ENCODE results near the gene SOD2. TPM values are rescaled to one million over a fixed set of nuclear protein-coding genes. Genes with fewer than 3 reads are reported as not detected.
"Not testable (repeated sequence)": the region's sequence is repeated elsewhere in the genome, so short reads cannot be mapped to it uniquely, and the experiment has no call there.

SOD2 gene
- total RNA-seq, 2 experiments from 2014 or later = 90.6 to 105 TPM

GRCh38 chr6:159665868-159666635 lies 27.0 kb downstream of the SOD2 start:
- no peak for ATAC-seq
- Mint-ChIP-seq H3K27me3 (no peaks in the 10 kb centered on the region), H3K27ac (no peak overlapping the region), H3K4me1 (peaks cover 2% of the 10 kb centered on the region), H3K4me3 (no peak overlapping the region), H3K36me3 (ENCODE audit: low read depth) (peaks cover 38% of the 10 kb centered on the region), H3K9me3 (ENCODE audit: low read depth) (peaks cover 3% of the 10 kb centered on the region)
- DNase-seq = no peak
- CTCF ChIA-PET = interaction anchor here (0.5 to 0.8 kb wide), 3 partner anchors 10 to 212 kb away, joined by 3 read pairs; no protein-coding TSS in a partner anchor
- intact Hi-C loops (cut with DNase I, micrococcal nuclease) = no loop called here
- POLR2A ChIA-PET = no interaction called here

DNA sequence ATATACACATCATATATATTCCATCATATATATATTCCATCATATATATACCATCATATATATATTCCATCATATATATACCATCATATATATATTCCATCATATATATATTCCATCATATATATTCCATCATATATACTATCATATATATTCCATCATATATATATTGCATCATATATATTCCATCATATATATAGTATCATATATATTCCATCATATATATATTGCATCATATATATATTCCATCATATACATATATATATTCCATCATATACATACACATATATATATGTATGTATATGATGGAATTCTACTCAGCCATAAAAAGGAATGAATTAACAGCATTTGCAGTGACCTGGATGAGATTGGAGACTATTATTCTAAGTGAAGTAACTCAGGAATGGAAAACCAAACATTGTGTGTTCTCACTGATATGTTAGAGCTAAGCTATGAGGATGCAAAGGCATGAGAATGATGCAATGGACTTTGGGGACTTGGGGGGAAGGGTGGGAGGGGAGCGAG lies 29.6 kb downstream of the SOD2 start:
- H3K4me3 Mint-ChIP-seq; H3K4me1 Mint-ChIP-seq; intact Hi-C loops (cut with DNase I, micrococcal nuclease); POLR2A ChIA-PET; DNase-seq; CTCF ChIA-PET; H3K9me3 Mint-ChIP-seq (ENCODE audit: low read depth); H3K27me3 Mint-ChIP-seq; ATAC-seq; H3K27ac Mint-ChIP-seq: not testable (repeated sequence)
- peaks cover 24% of the 10 kb centered on the region for H3K36me3 Mint-ChIP-seq (ENCODE audit: low read depth)

GRCh38 chr6:159661977-159662376 lies 31.1 kb downstream of the SOD2 start:
- POLR2A ChIA-PET; H3K4me1 Mint-ChIP-seq; intact Hi-C loops (cut with DNase I, micrococcal nuclease); H3K27me3 Mint-ChIP-seq; CTCF ChIA-PET; H3K4me3 Mint-ChIP-seq; H3K27ac Mint-ChIP-seq; DNase-seq; H3K9me3 Mint-ChIP-seq (ENCODE audit: low read depth); ATAC-seq: not testable (repeated sequence)
- H3K36me3 Mint-ChIP-seq (ENCODE audit: low read depth) = peaks cover 24% of the 10 kb centered on the region

GRCh38 chr6:159655409-159655988 lies 37.5 kb downstream of the SOD2 start:
- no peak for ATAC-seq
- CTCF ChIA-PET = interaction anchor here (0.5 to 4.8 kb wide), 17 partner anchors 10 to 520 kb away, joined by 3 to 44 read pairs (median 4); no protein-coding TSS in a partner anchor
- no peak overlapping the region for H3K27ac Mint-ChIP-seq
- H3K4me3 Mint-ChIP-seq = no peak overlapping the region
- POLR2A ChIA-PET = no interaction called here
- no peaks in the 10 kb centered on the region for H3K27me3 Mint-ChIP-seq
- H3K4me1 Mint-ChIP-seq = no peaks in the 10 kb centered on the region
- intact Hi-C loops (cut with DNase I, micrococcal nuclease) = loop anchor here in 1 of 2 experiments (2.0 kb wide), 1 partner anchor 403 kb away; no protein-coding TSS in a partner anchor
- H3K9me3 Mint-ChIP-seq (ENCODE audit: low read depth) = no peaks in the 10 kb centered on the region
- DNase-seq = no peak
- H3K36me3 Mint-ChIP-seq (ENCODE audit: low read depth) = peaks cover 4% of the 10 kb centered on the region

GRCh38 chr6:159654483-159655098 lies 38.5 kb downstream of the SOD2 start:
- POLR2A ChIA-PET = interaction anchor here (0.7 kb wide), 1 partner anchor 869 kb away, joined by 3 read pairs; no protein-coding TSS in a partner anchor
- intact Hi-C loops (cut with DNase I, micrococcal nuclease) = loop anchor here (1.0 to 2.0 kb wide), 3 partner anchors 402 to 485 kb away; partner anchors contain the start of gene FNDC1 (in 2 of the 2)
- H3K4me1 Mint-ChIP-seq = no peaks in the 10 kb centered on the region
- H3K27ac Mint-ChIP-seq = no peak overlapping the region
- H3K36me3 Mint-ChIP-seq (ENCODE audit: low read depth) = peaks cover 1% of the 10 kb centered on the region
- H3K27me3 Mint-ChIP-seq = no peaks in the 10 kb centered on the region
- no peak overlapping the region for H3K4me3 Mint-ChIP-seq
- ATAC-seq (no peak), DNase-seq (no peak)
- CTCF ChIA-PET = interaction anchor here (0.6 to 4.8 kb wide), 25 partner anchors 13 to 695 kb away, joined by 3 to 44 read pairs (median 4); no protein-coding TSS in a partner anchor
- H3K9me3 Mint-ChIP-seq (ENCODE audit: low read depth) = no peaks in the 10 kb centered on the region

DNA sequence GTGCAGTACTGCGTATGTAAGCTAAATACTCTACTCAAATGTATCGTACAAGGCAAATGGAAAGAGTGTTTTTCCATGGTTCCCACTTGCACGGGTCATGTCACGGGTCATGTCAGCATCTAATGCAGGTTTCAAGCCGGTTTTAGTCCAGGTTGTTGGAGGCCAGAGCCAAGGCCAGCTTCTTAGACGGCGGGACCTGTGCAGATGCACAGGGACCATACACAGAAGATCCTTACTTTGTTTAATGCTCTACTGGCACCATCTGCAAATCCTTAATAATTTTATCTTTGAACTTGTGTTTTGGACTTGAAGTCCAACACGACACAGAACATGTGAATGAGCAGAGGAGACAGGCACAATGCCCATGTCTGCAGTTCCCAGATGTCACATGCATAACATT lies 42.7 kb downstream of the SOD2 start:
- H3K9me3 Mint-ChIP-seq (ENCODE audit: low read depth) = no peaks in the 10 kb centered on the region
- intact Hi-C loops (cut with DNase I, micrococcal nuclease) = no loop called here
- no peak overlapping the region for H3K27ac Mint-ChIP-seq
- H3K4me3 Mint-ChIP-seq = no peak overlapping the region
- POLR2A ChIA-PET = no interaction called here
- peaks cover 2% of the 10 kb centered on the region for H3K36me3 Mint-ChIP-seq (ENCODE audit: low read depth)
- CTCF ChIA-PET = no interaction called here
- ATAC-seq = no peak
- no peaks in the 10 kb centered on the region for H3K27me3 Mint-ChIP-seq
- no peak for DNase-seq
- H3K4me1 Mint-ChIP-seq = no peaks in the 10 kb centered on the region

GRCh38 chr6:159649441-159649840 lies 43.6 kb downstream of the SOD2 start:
- Mint-ChIP-seq H3K4me1 (no peaks in the 10 kb centered on the region), H3K27me3 (no peaks in the 10 kb centered on the region), H3K36me3 (ENCODE audit: low read depth) (peaks cover 2% of the 10 kb centered on the region), H3K4me3 (no peak overlapping the region), H3K27ac (no peak overlapping the region), H3K9me3 (ENCODE audit: low read depth) (no peaks in the 10 kb centered on the region)
- ChIA-PET POLR2A (no interaction called here), CTCF (no interaction called here)
- DNase-seq (no peak), ATAC-seq (no peak)
- intact Hi-C loops (cut with DNase I, micrococcal nuclease) = no loop called here

- H3K36me3 Mint-ChIP-seq (ENCODE audit: low read depth) = peaks cover 3% of the 10 kb centered on the region
- no peak overlapping the region for H3K27ac Mint-ChIP-seq
- intact Hi-C loops (cut with DNase I, micrococcal nuclease) = no loop called here
- H3K4me3 Mint-ChIP-seq = no peak overlapping the region
- no peaks in the 10 kb centered on the region for H3K9me3 Mint-ChIP-seq (ENCODE audit: low read depth)
- DNase-seq (no peak), ATAC-seq (no peak)
- H3K27me3 Mint-ChIP-seq = no peaks in the 10 kb centered on the region
- POLR2A ChIA-PET = no interaction called here
- H3K4me1 Mint-ChIP-seq = no peaks in the 10 kb centered on the region
- CTCF ChIA-PET = interaction anchor here (0.8 to 1.0 kb wide), 2 partner anchors 58 to 394 kb away, joined by 3 to 4 read pairs; no protein-coding TSS in a partner anchor
Measured at GRCh38 chr6:159646733-159647132, 46.3 kb downstream of the SOD2 start.

DNA sequence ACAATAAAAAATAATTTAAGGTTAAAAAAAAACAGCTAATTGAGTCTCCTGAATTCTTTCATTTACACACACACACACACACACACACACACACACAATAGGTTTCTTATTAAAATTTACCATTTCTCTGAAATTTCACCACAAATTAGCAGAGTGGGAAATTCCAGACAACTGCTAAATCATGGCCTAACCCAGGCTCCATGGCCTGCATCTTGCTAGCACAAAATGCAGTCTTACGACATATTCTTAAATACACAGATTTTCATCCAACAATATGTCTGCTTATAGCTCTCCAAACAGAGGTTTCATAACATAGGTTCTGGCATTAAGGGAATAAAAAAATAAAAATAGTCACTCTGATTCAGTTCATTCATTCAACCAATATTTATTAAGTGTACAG lies 46.9 kb downstream of the SOD2 start:
- intact Hi-C loops (cut with DNase I, micrococcal nuclease) = no loop called here
- Mint-ChIP-seq H3K27me3 (no peaks in the 10 kb centered on the region), H3K4me3 (no peak overlapping the region), H3K4me1 (no peaks in the 10 kb centered on the region), H3K27ac (no peak overlapping the region), H3K36me3 (ENCODE audit: low read depth) (peaks cover 6% of the 10 kb centered on the region), H3K9me3 (ENCODE audit: low read depth) (peaks cover 3% of the 10 kb centered on the region)
- CTCF ChIA-PET = interaction anchor here (0.8 to 1.0 kb wide), 2 partner anchors 57 to 393 kb away, joined by 3 to 4 read pairs; no protein-coding TSS in a partner anchor
- ATAC-seq (no peak), DNase-seq (no peak)
- POLR2A ChIA-PET = no interaction called here

DNA sequence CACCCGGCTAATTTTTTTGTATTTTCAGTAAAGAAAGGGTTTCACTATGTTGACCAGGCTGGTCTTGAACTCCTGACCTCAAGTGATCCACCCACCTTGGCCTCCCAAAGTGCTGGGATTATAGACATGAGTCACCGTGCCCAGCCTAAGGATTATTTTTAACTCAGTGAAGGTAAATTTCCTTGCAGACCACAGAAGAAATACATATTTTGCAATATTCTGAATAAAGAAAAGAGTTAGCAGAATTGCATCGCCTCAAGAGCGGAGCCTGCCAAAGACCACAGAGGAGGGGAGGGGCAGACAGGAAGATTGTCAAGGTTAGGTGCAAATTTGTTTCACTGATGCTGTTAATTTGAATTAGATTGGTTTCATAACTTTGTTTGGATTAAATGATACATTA lies 47.4 kb downstream of the SOD2 start:
- DNase-seq = no peak
- Mint-ChIP-seq H3K27ac (no peak overlapping the region), H3K4me3 (no peak overlapping the region), H3K36me3 (ENCODE audit: low read depth) (peaks cover 8% of the 10 kb centered on the region), H3K4me1 (no peaks in the 10 kb centered on the region), H3K27me3 (no peaks in the 10 kb centered on the region), H3K9me3 (ENCODE audit: low read depth) (peaks cover 4% of the 10 kb centered on the region)
- intact Hi-C loops (cut with DNase I, micrococcal nuclease) = no loop called here
- ATAC-seq = no peak
- ChIA-PET POLR2A (no interaction called here), CTCF (no interaction called here)
